ENCODE measurements around the gene LARGE1. TPM values are rescaled to one million over a fixed set of nuclear protein-coding genes. Genes with fewer than 3 reads are reported as not detected.

LARGE1 gene
- total and polyA plus RNA-seq, 2 of the 13 experiments (the other 11 are each of a cell fraction or from before 2014, with no cell fraction given) = 8.4 to 11.0 TPM

- no TSS peak for BruUV-seq (replicated peaks)
- Histone ChIP-seq H3K4me3 (replicated peaks in 1 of 3; ENCODE audit: insufficient read depth in 1 of 3, low read depth in 2 of 3, low read length in 3 of 3) (no peak overlapping the region), H3K4me2 (ENCODE audit: low read depth, low read length) (no peak overlapping the region), H4K20me1 (ENCODE audit: insufficient read depth, low read length) (no peaks in the 10 kb centered on the region), H3K36me3 (replicated peaks in 1 of 2; ENCODE audit: control insufficient read depth in 1 of 2, insufficient read depth in 2 of 2, low read length in 2 of 2) (no peaks in the 10 kb centered on the region), H3K9ac (ENCODE audit: insufficient read depth, low read depth, low read length) (no peak overlapping the region), H2AFZ (ENCODE audit: low read length) (no peak overlapping the region), H3K27ac (ENCODE audit: extremely low read length, insufficient read depth, low read length) (no peak overlapping the region), H3K79me2 (ENCODE audit: insufficient read depth, low read length) (no peaks in the 10 kb centered on the region), H3K9me3 (ENCODE audit: low read length) (no peaks in the 10 kb centered on the region), H3K27me3 (ENCODE audit: control insufficient read depth in 1 of 2, insufficient read depth in 2 of 2, low read length in 2 of 2) (peaks cover 0 to 3% of the 10 kb centered on the region in 2 experiments; a peak in 1 of 5 replicates), H3K4me1 (ENCODE audit: insufficient read depth, low read length) (no peaks in the 10 kb centered on the region)
- WGBS (ENCODE audit: low lambda C conversion rate) = 2% methylated on average over 4 of the region's 4 CpGs
- no peak for TF ChIP-seq KMT2B (CRISPR knock-in tag; IDR thresholded peaks at IDR 0.05)
- TF ChIP-seq SAP130 (CRISPR knock-in tag; IDR thresholded peaks at IDR 0.05; ENCODE audit: low read depth) = no peak
- TF ChIP-seq ONECUT2 (CRISPR knock-in tag; IDR thresholded peaks at IDR 0.05) = no peak
- no peak for TF ChIP-seq ZNF839 (CRISPR knock-in tag; IDR thresholded peaks at IDR 0.05; ENCODE audit: borderline replicate concordance)
- no peak for TF ChIP-seq ZNF703 (CRISPR knock-in tag; IDR thresholded peaks at IDR 0.05; ENCODE audit: borderline replicate concordance)
- TF ChIP-seq ATF6 (CRISPR knock-in tag; conservative IDR thresholded peaks at IDR 0.05) = no peak
- FAIRE-seq (no peak), DNase-seq (ENCODE audit: low spot score) (no peak), ATAC-seq (no peak)
- in situ Hi-C loops (cut with HindIII; ENCODE audit: extremely low pct_ligation_motif_present, low pct_unique_long_range_greater_than_20kb) = no loop called here
- intact Hi-C loops (cut with micrococcal nuclease; ENCODE audit: unreplicated experiment) = no loop called here
- CTCF ChIA-PET (ENCODE audit: low intra/inter-chr PET ratio, low total read pairs) = no interaction called here
- POLR2A ChIA-PET = no interaction called here
Measured at GRCh38 chr22:33952776-33953175, 32.5 kb upstream of the LARGE1 start.

GRCh38 chr22:33940741-33941140 is 20.5 kb upstream of the LARGE1 start:
- intact Hi-C loops (cut with micrococcal nuclease; ENCODE audit: unreplicated experiment) = no loop called here
- Histone ChIP-seq H3K79me2 (ENCODE audit: insufficient read depth, low read length) (no peaks in the 10 kb centered on the region), H3K4me2 (ENCODE audit: low read depth, low read length) (no peak overlapping the region), H3K4me1 (ENCODE audit: insufficient read depth, low read length) (no peaks in the 10 kb centered on the region), H3K4me3 (replicated peaks in 1 of 3; ENCODE audit: insufficient read depth in 1 of 3, low read depth in 2 of 3, low read length in 3 of 3) (no peak overlapping the region), H3K36me3 (replicated peaks in 1 of 2; ENCODE audit: control insufficient read depth in 1 of 2, insufficient read depth in 2 of 2, low read length in 2 of 2) (no peaks in the 10 kb centered on the region), H3K27ac (ENCODE audit: extremely low read length, insufficient read depth, low read length) (no peak overlapping the region), H2AFZ (ENCODE audit: low read length) (no peak overlapping the region), H3K9ac (ENCODE audit: insufficient read depth, low read depth, low read length) (no peak overlapping the region), H3K27me3 (ENCODE audit: control insufficient read depth in 1 of 2, insufficient read depth in 2 of 2, low read length in 2 of 2) (peaks cover 0 to 4% of the 10 kb centered on the region in 2 experiments; a peak in 1 of 5 replicates), H4K20me1 (ENCODE audit: insufficient read depth, low read length) (no peaks in the 10 kb centered on the region), H3K9me3 (ENCODE audit: low read length) (peaks cover 8% of the 10 kb centered on the region; the same call in 1 of the 2 replicates)
- ChIA-PET CTCF (ENCODE audit: low intra/inter-chr PET ratio, low total read pairs) (no interaction called here), POLR2A (no interaction called here)
- in situ Hi-C loops (cut with HindIII; ENCODE audit: extremely low pct_ligation_motif_present, low pct_unique_long_range_greater_than_20kb) = no loop called here
- ATAC-seq = no peak
- FAIRE-seq = no peak
- DNase-seq (ENCODE audit: low spot score) = peak; percentile 12
- 10% methylated on average over 5 of the region's 5 CpGs for WGBS (ENCODE audit: low lambda C conversion rate)
- BruUV-seq (replicated peaks) = no TSS peak
- TF ChIP-seq FOXA3 (CRISPR knock-in tag; IDR thresholded peaks at IDR 0.05) (0 out of 2 replicates have a peak, but pooled peaks have one; percentile 21), NPAS2 (CRISPR knock-in tag; IDR thresholded peaks at IDR 0.05; ENCODE audit: borderline replicate concordance) (no peak), ZBTB42 (CRISPR knock-in tag; IDR thresholded peaks at IDR 0.05) (no peak), FOXA1 (IDR thresholded peaks at IDR 0.05) (no peak), FOXA1 (CRISPR knock-in tag; IDR thresholded peaks at IDR 0.05) (peak; percentile 47), ZNF180 (CRISPR knock-in tag; IDR thresholded peaks at IDR 0.05; ENCODE audit: borderline replicate concordance, low read depth) (no peak), ZNF557 (CRISPR knock-in tag; IDR thresholded peaks at IDR 0.05) (no peak), ZNF7 (CRISPR knock-in tag; IDR thresholded peaks at IDR 0.05) (no peak)
- TF ChIP-seq, protein P1, sequence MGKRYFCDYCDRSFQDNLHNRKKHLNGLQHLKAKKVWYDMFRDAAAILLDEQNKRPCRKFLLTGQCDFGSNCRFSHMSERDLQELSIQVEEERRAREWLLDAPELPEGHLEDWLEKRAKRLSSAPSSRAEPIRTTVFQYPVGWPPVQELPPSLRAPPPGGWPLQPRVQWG (CRISPR knock-in tag; IDR thresholded peaks at IDR 0.05; ENCODE audit: borderline replicate concordance, low read depth) = no peak
- TF ChIP-seq, protein P2, sequence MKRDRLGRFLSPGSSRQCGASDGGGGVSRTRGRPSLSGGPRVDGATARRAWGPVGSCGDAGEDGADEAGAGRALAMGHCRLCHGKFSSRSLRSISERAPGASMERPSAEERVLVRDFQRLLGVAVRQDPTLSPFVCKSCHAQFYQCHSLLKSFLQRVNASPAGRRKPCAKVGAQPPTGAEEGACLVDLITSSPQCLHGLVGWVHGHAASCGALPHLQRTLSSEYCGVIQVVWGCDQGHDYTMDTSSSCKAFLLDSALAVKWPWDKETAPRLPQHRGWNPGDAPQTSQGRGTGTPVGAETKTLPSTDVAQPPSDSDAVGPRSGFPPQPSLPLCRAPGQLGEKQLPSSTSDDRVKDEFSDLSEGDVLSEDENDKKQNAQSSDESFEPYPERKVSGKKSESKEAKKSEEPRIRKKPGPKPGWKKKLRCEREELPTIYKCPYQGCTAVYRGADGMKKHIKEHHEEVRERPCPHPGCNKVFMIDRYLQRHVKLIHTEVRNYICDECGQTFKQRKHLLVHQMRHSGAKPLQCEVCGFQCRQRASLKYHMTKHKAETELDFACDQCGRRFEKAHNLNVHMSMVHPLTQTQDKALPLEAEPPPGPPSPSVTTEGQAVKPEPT (CRISPR knock-in tag; IDR thresholded peaks at IDR 0.05; ENCODE audit: low read depth) = no peak
